GM12875 (cell line): ENCODE measurements around the gene PFDN1.

Experiments used
- H3K4me3 ChIP-seq: one replicate; pipeline ENCODE4 v1.5.1; 2011; ENCODE audit warnings: low read depth, low read length, control low read depth
- CTCF ChIP-seq: IDR thresholded peaks from 2 replicates; pipeline ENCODE4 v1.5.1; 2011; ENCODE audit warnings: low read depth, mild to moderate bottlenecking, control low read depth, inconsistent platforms, low read length, moderate library complexity, borderline replicate concordance; ENCODE audit not compliant: insufficient read depth

PFDN1 gene

GRCh38 chr5:140216478-140217074 lies 86.3 kb downstream of the PFDN1 start:
- no peak for TF ChIP-seq CTCF
- H3K4me3 ChIP-seq = no peak overlapping the region

DNA sequence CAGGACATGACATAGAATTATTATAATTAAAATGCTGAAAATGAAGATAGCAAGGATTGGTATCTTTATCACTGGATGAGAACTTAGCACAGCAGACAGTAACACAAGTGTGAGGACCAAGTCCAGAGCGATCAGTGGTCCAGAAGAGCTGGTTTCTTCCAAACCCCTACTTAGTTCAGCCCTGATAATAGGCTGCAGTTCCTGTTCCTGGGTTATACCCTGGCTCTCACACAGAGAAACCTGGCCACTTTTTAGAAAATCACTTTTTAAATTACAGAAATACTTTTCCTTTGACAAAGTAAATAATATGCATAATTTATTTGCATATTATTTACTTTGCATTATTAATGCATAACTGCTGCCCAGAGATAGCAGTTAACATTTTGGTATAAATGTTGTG lies 87.6 kb downstream of the PFDN1 start:
- TF ChIP-seq CTCF = no peak

GRCh38 chr5:140214831-140215230 lies 88.1 kb downstream of the PFDN1 start:
- no peak for TF ChIP-seq CTCF
- H3K4me3 ChIP-seq = no peak overlapping the region

More for the DNA sequence above, 87.6 kb downstream of the PFDN1 start:
- H3K4me3 ChIP-seq = no peak overlapping the region

DNA sequence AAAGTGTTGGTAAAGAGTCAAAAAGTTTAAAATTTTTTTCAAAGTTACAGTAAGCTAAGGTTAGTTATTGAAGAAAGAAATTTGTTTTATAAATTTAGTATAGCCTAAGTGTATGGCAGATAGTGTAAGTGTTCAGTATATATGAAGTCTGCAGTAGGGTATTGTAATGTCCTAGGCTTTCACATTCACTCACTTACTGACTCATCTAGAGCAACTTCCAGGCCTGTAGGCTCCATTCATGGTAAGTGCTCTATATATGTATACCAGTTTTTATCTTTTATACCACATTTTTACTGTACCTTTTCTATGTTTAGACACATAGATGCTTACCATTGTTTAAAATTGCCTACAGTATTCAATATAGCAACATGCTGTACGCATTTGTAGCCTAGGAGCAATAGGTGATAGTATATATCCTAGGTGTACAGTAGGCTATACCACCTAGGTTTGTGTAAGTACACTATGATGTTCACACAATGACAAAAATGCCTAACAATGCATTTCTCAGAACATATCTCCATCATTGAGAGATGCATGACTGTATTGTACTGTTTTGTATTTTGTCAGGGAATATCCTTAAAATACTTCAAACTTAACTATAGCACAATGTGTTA lies 89.4 kb downstream of the PFDN1 start:
- no peak overlapping the region for H3K4me3 ChIP-seq
- no peak for TF ChIP-seq CTCF

GRCh38 chr5:140208065-140208464 lies 94.8 kb downstream of the PFDN1 start:
- no peak overlapping the region for H3K4me3 ChIP-seq
- TF ChIP-seq CTCF = no peak

GRCh38 chr5:140207250-140207964 lies 95.5 kb downstream of the PFDN1 start:
- H3K4me3 ChIP-seq = no peak overlapping the region
- no peak for TF ChIP-seq CTCF

DNA sequence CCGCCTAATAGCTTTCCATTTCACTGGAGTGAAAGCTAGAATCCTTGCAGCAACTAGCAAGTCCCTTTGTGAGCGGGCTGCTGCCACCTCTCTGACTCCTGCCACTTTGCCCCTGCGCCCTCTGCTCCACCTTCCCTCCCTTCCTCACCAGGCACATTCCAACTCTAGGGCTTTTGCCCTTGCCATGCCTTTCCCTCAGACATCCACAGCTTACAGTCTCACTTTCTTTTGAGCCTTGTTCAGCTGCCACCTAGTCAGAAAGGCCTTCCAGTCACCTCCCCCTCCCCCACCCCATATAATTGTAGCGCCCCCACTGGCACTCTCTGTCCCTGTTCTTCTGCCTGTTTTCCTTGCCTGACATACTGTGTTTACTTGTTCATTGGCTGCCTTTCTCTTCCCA lies 96.9 kb downstream of the PFDN1 start:
- no peak overlapping the region for H3K4me3 ChIP-seq
- no peak for TF ChIP-seq CTCF
